Mucosa of gallbladder (tissue), 1 donor: ENCODE data around the gene TBC1D30. TPM values are rescaled to one million over a fixed set of nuclear protein-coding genes. Genes with fewer than 3 reads are reported as not detected.

Experiments used
- DNase-seq: peaks from one replicate; pipeline ENCODE4 v3.0.0-alpha.2; 2020; ENCODE audit warnings: low spot score
- total RNA-seq: library from RNA; stranded (reverse); gene quantifications from one replicate; pipeline ENCODE4 v1.2.1, GENCODE V29; 2021
- donor health status: DM: no; HTN: no; CAD: no.

TBC1D30 gene
- total RNA-seq, 1 donor from 2014 or later = 17.1 TPM

DNA sequence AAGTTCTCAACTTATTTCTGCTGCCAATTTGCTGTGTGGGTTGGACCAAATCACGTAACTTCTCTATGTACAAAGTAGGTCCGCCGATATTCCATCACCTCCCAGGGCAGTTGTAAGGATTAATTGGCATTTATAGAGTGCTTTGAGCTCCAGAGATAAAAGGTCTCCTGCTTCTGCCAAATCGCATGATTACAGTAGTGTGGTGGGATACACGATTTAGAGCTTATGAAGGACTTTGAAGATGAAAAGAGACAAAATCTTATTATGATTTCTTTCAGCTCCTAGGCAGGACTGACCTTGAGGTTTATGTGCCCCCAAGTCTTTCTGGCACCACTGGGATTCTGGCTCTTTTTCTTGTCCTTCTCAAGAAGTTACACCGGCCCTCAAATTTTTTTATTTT is 84.7 kb downstream of the TBC1D30 start:
- no peak for DNase-seq

- no peak for DNase-seq
These were observed 86.6 kb downstream of the TBC1D30 start for GRCh38 chr12:64911081-64911480.

- DNase-seq = no peak
These were observed 87.5 kb downstream of the TBC1D30 start for GRCh38 chr12:64911912-64912311.

- DNase-seq = no peak
These were observed 88.2 kb downstream of the TBC1D30 start for GRCh38 chr12:64912516-64913255.

DNA sequence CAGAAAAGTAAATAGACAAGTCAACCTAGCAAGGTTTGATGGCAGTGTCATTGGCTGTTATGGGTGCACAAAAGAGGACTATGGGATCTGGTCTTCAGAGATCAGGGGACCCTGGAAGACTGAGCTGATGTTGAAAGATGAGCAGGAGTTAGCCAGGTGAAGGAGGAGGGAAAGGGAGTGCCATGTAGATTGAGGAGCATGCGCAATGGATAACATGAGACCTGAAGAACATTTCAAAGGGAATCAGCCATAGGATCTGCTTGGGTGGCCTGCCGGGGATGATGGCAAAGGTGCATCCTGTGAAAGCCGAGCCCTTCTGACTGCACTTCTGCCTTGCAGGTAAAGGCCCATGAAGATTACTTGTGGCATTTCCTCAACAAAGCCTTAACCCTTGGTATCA is 90.8 kb downstream of the TBC1D30 start:
- DNase-seq = no peak

DNA sequence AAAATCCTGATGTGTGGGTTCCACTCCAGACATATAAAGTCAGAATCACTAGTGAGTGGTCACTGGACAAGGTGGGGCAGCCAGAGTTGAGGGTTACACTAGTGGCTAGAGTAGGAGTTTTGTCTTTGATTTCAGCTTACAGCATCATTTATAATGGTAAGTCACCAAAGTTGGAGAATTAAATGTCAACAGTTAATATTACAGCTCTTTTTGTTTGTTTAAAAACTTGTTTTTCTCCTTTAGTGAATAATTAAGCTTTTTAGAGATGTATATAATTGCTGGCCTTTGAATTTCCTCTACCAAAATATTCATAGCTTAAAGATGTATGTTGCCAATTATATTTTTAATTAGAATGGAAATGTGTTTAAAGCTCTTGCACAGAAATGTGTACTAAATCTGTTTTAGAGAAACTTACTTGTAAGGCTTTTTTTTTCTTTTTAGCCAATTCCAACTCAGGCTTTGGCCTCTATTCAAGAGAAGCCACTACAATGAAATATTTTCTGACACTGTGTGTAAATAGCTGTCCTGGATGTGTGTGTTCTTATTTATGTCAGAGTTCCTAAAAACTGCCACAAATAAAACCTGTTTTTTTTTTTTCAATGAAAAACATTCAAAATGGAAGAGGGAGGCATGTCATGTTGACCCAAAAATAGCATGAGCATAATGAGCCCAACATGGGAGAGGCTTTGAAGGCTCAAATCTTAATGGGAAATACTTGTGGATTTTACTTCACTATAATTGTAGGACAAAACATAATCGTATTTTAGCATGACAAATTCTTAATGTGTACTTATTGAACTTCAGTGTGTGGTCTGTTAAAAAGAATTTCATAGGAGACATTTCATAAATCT is 92.2 kb downstream of the TBC1D30 start:
- no peak for DNase-seq

GRCh38 chr12:64918344-64918743 is 93.9 kb downstream of the TBC1D30 start:
- no peak for DNase-seq

GRCh38 chr12:64918801-64919200 is 94.4 kb downstream of the TBC1D30 start:
- no peak for DNase-seq

GRCh38 chr12:64922853-64923252 is 98.4 kb downstream of the TBC1D30 start:
- DNase-seq = no peak

DNA sequence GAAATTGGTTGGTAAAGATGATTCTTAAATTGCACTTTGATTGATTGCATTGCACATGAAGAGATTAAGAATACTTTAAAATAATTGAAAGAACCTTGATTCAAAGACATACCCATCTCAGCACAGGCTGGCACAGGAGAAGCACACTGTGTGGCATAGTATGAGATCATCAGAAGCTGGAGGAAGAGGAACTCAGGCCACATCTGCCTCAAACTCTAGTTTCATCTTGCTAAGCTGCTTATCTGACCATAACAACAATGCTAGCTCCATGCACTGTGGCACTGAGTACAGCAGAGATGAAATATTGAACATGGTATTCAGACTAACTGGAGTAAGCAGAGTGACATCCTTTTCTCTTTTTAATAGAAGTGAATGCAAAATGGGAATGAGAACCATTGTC is 99.1 kb downstream of the TBC1D30 start:
- no peak for DNase-seq

Other genes with a start within 250 kb of the TBC1D30 start
- 130 TPM for gene RASSF3, start 214.2 kb upstream of the TBC1D30 start, total RNA-seq
- 126 TPM for gene GNS, start 65.2 kb upstream of the TBC1D30 start, total RNA-seq